ENCODE results near the gene DUSP10. TPM values are rescaled to one million over a fixed set of nuclear protein-coding genes. Genes with fewer than 3 reads are reported as not detected.

Gene DUSP10
- total and polyA plus RNA-seq, 2 of the 13 experiments (the other 11 are each of a cell fraction or from before 2014, with no cell fraction given), result 2.1 to 4.4 TPM

DNA sequence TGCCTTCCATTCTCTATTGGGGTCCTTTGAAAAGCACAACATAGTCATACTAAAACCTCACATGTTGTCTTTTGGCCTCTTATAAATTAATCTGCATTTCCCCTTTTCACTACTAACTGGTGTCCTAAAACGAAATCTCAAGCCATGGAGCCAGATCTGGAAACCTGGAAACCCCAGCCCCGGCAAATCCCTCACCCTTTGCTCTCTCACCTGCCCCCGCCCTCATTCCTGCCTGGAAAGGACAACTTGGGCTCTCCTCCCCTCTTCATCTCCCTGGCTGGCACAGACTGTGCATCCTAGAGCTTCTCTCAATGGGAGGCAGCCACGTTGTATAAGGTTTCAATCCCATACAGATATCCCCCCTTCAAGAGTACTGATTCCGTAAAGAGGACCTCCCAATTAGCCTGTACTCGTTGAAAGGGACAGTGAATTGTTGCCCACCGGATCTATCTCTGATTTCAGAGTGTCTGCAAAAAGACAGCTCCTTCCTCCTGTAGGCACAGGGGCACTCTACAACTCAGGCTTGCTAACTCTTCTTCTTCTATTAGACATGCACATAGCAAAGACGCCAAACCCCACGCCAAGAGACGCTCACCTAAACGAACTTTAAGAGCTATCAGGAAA, 1.4 kb downstream of the DUSP10 start:
- no TSS peak for BruUV-seq (replicated peaks)
- no peak for FAIRE-seq
- peak overlapping the region; percentile 48 for H2AFZ ChIP-seq (ENCODE audit: low read length)
- POLR2A ChIA-PET, result interaction anchor here (0.7 to 5.3 kb wide), 4 partner anchors 22 to 37 kb away, joined by 3 to 92 read pairs (median 24); no protein-coding TSS in a partner anchor
- H3K9me3 ChIP-seq (ENCODE audit: low read length), result no peaks in the 10 kb centered on the region
- peaks cover 14% of the 10 kb centered on the region for H3K79me2 ChIP-seq (ENCODE audit: insufficient read depth, low read length)
- peak overlapping the region; percentile 82 to 87 (median 83) for H3K4me3 ChIP-seq (replicated peaks in 1 of 3; ENCODE audit: insufficient read depth in 1 of 3, low read depth in 2 of 3, low read length in 3 of 3)
- H3K36me3 ChIP-seq (replicated peaks in 1 of 2; ENCODE audit: control insufficient read depth in 1 of 2, insufficient read depth in 2 of 2, low read length in 2 of 2), result no peaks in the 10 kb centered on the region; a peak in 1 of 5 replicates
- H4K20me1 ChIP-seq (ENCODE audit: insufficient read depth, low read length), result no peaks in the 10 kb centered on the region; the same call in 1 of the 2 replicates
- no peaks in the 10 kb centered on the region; a peak in 1 of 5 replicates for H3K27me3 ChIP-seq (ENCODE audit: control insufficient read depth in 1 of 2, insufficient read depth in 2 of 2, low read length in 2 of 2)
- peaks cover 23% of the 10 kb centered on the region for H3K4me1 ChIP-seq (ENCODE audit: insufficient read depth, low read length)
- no peak for DNase-seq (ENCODE audit: low spot score)
- WGBS (ENCODE audit: low lambda C conversion rate), result 13% methylated on average over 9 of the region's 11 CpGs
- H3K27ac ChIP-seq (ENCODE audit: extremely low read length, insufficient read depth, low read length), result peak overlapping the region; percentile 77
- ATAC-seq, result no peak
- TF ChIP-seq SP1 (IDR thresholded peaks at IDR 0.05) (no peak), SP1 (CRISPR knock-in tag; IDR thresholded peaks at IDR 0.05) (no peak), ZSCAN30 (CRISPR knock-in tag; IDR thresholded peaks at IDR 0.05) (0 out of 2 replicates have a peak, but pooled peaks have one; percentile 43), NAIF1 (CRISPR knock-in tag; IDR thresholded peaks at IDR 0.05; ENCODE audit: borderline replicate concordance) (0 out of 2 replicates have a peak, but pooled peaks have one; percentile 43), TCF7L2 (IDR thresholded peaks at IDR 0.05; ENCODE audit: low read depth, low read length) (no peak)
- in situ Hi-C loops (cut with HindIII; ENCODE audit: extremely low pct_ligation_motif_present, low pct_unique_long_range_greater_than_20kb), result loop anchor here (10.0 kb wide), 1 partner anchor 724 kb away; no protein-coding TSS in a partner anchor
- CTCF ChIA-PET (ENCODE audit: low intra/inter-chr PET ratio, low total read pairs), result no interaction called here
- H3K4me2 ChIP-seq (ENCODE audit: low read depth, low read length), result peak overlapping the region; percentile 94
- peak overlapping the region; percentile 87 for H3K9ac ChIP-seq (ENCODE audit: insufficient read depth, low read depth, low read length)
- intact Hi-C loops (cut with micrococcal nuclease; ENCODE audit: unreplicated experiment), result loop anchor here (5.0 to 10.0 kb wide), 5 partner anchors 33 to 724 kb away; no protein-coding TSS in a partner anchor

- no peak for DNase-seq (ENCODE audit: low spot score)
- no peak for ATAC-seq
- H4K20me1 ChIP-seq (ENCODE audit: insufficient read depth, low read length), result no peaks in the 10 kb centered on the region; the same call in 1 of the 2 replicates
- 98% methylated on average over 6 of the region's 6 CpGs for WGBS (ENCODE audit: low lambda C conversion rate)
- ChIA-PET CTCF (ENCODE audit: low intra/inter-chr PET ratio, low total read pairs) (no interaction called here), POLR2A (interaction anchor here (5.3 kb wide), 1 partner anchor 21 kb away, joined by 92 read pairs; no protein-coding TSS in a partner anchor)
- H3K79me2 ChIP-seq (ENCODE audit: insufficient read depth, low read length), result peaks cover 14% of the 10 kb centered on the region
- BruUV-seq (replicated peaks), result no TSS peak
- FAIRE-seq, result no peak
- no peak overlapping the region for H3K4me2 ChIP-seq (ENCODE audit: low read depth, low read length)
- no peaks in the 10 kb centered on the region; a peak in 1 of 5 replicates for H3K27me3 ChIP-seq (ENCODE audit: control insufficient read depth in 1 of 2, insufficient read depth in 2 of 2, low read length in 2 of 2)
- intact Hi-C loops (cut with micrococcal nuclease; ENCODE audit: unreplicated experiment), result loop anchor here (5.0 to 10.0 kb wide), 5 partner anchors 32 to 725 kb away; no protein-coding TSS in a partner anchor
- H3K9me3 ChIP-seq (ENCODE audit: low read length), result no peaks in the 10 kb centered on the region
- H3K36me3 ChIP-seq (replicated peaks in 1 of 2; ENCODE audit: control insufficient read depth in 1 of 2, insufficient read depth in 2 of 2, low read length in 2 of 2), result no peaks in the 10 kb centered on the region; a peak in 1 of 5 replicates
- H3K9ac ChIP-seq (ENCODE audit: insufficient read depth, low read depth, low read length), result no peak overlapping the region
- H3K27ac ChIP-seq (ENCODE audit: extremely low read length, insufficient read depth, low read length), result no peak overlapping the region
- no peak for TF ChIP-seq HNRNPLL (IDR thresholded peaks at IDR 0.05; ENCODE audit: low read depth, low read length, poor library complexity, severe bottlenecking)
- TF ChIP-seq, protein P1, sequence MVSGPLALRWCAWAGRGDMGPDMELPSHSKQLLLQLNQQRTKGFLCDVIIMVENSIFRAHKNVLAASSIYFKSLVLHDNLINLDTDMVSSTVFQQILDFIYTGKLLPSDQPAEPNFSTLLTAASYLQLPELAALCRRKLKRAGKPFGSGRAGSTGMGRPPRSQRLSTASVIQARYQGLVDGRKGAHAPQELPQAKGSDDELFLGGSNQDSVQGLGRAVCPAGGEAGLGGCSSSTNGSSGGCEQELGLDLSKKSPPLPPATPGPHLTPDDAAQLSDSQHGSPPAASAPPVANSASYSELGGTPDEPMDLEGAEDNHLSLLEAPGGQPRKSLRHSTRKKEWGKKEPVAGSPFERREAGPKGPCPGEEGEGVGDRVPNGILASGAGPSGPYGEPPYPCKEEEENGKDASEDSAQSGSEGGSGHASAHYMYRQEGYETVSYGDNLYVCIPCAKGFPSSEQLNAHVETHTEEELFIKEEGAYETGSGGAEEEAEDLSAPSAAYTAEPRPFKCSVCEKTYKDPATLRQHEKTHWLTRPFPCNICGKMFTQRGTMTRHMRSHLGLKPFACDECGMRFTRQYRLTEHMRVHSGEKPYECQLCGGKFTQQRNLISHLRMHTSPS (CRISPR knock-in tag; IDR thresholded peaks at IDR 0.05; ENCODE audit: low read depth), result no peak
- TF ChIP-seq, protein P2, sequence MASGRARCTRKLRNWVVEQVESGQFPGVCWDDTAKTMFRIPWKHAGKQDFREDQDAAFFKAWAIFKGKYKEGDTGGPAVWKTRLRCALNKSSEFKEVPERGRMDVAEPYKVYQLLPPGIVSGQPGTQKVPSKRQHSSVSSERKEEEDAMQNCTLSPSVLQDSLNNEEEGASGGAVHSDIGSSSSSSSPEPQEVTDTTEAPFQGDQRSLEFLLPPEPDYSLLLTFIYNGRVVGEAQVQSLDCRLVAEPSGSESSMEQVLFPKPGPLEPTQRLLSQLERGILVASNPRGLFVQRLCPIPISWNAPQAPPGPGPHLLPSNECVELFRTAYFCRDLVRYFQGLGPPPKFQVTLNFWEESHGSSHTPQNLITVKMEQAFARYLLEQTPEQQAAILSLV (CRISPR knock-in tag; IDR thresholded peaks at IDR 0.05; ENCODE audit: borderline replicate concordance), result no peak
- TF ChIP-seq ZNF724P (CRISPR knock-in tag; IDR thresholded peaks at IDR 0.05; ENCODE audit: borderline replicate concordance), result no peak
- no peak for TF ChIP-seq NR2C2 (CRISPR knock-in tag; IDR thresholded peaks at IDR 0.05; ENCODE audit: borderline replicate concordance)
- TF ChIP-seq FOXK2 (IDR thresholded peaks at IDR 0.05), result no peak
- TF ChIP-seq GATAD2A (CRISPR knock-in tag; IDR thresholded peaks at IDR 0.05), result no peak
- no peak for TF ChIP-seq SALL2 (CRISPR knock-in tag; IDR thresholded peaks at IDR 0.05)
- peaks cover 23% of the 10 kb centered on the region for H3K4me1 ChIP-seq (ENCODE audit: insufficient read depth, low read length)
- H3K4me3 ChIP-seq (replicated peaks in 1 of 3; ENCODE audit: insufficient read depth in 1 of 3, low read depth in 2 of 3, low read length in 3 of 3), result no peak overlapping the region
- no peak overlapping the region for H2AFZ ChIP-seq (ENCODE audit: low read length)
- in situ Hi-C loops (cut with HindIII; ENCODE audit: extremely low pct_ligation_motif_present, low pct_unique_long_range_greater_than_20kb), result loop anchor here (10.0 kb wide), 1 partner anchor 725 kb away; no protein-coding TSS in a partner anchor
Measured at GRCh38 chr1:221739677-221740025, 2.2 kb downstream of the DUSP10 start.
